ENCODE results near the gene KIF26A.

KIF26A gene

DNA sequence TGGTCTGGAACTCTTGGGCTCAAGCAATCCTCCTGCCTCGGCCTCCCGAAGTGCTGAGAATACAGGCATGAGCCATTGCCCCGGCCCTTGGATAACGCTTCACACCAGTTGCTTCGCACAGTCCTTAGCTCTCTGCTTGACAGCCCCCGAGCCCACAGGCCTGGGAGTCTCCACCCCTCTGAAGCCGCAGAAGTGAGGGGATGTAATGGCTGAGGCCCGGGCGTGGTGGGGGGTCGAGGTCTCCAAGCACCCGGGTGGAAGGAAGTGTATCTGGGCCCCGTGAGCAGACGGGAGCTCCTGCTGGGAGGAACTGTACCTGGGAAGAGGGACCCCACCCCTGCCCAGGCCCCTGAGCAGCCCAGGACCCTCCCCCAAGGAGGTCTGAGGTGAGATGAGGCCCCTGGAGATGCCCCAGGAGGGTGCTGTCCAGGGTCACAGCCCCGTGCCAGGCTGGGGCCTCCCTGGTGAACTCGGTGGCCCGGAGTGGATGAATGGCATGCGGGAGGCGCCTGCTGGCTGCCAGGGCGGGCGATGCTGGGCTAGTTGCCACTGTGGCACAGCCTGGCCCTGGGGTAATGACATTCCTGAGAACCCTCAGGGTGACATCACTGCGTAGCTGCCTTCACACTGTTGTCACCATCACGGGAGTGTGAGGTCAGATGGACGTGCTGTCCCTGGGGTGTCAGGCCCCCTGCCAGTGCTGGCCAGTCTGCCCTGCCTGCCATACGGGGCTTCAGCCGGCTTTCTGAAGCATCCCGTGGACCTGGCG, 48.9 kb downstream of the KIF26A start (continued):
- TF ChIP-seq, protein P1, sequence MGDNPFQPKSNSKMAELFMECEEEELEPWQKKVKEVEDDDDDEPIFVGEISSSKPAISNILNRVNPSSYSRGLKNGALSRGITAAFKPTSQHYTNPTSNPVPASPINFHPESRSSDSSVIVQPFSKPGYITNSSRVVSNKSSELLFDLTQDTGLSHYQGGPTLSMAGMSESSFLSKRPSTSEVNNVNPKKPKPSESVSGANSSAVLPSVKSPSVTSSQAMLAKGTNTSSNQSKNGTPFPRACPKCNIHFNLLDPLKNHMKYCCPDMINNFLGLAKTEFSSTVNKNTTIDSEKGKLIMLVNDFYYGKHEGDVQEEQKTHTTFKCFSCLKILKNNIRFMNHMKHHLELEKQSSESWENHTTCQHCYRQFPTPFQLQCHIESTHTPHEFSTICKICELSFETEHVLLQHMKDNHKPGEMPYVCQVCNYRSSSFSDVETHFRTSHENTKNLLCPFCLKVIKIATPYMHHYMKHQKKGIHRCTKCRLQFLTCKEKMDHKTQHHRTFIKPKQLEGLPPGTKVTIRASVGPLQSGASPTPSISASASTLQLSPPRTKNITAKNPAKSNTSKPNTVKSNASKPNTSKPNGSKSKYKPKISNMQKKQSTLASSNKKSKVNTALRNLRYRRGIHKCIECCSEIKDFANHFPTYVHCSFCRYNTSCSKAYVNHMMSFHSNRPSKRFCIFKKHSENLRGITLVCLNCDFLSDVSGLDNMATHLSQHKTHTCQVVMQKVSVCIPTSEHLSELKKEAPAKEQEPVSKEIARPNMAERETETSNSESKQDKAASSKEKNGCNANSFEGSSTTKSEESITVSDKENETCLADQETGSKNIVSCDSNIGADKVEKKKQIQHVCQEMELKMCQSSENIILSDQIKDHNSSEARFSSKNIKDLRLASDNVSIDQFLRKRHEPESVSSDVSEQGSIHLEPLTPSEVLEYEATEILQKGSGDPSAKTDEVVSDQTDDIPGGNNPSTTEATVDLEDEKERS (tag by site-specific recombination; IDR thresholded peaks at IDR 0.05) = no peak
- TF ChIP-seq, protein P2, sequence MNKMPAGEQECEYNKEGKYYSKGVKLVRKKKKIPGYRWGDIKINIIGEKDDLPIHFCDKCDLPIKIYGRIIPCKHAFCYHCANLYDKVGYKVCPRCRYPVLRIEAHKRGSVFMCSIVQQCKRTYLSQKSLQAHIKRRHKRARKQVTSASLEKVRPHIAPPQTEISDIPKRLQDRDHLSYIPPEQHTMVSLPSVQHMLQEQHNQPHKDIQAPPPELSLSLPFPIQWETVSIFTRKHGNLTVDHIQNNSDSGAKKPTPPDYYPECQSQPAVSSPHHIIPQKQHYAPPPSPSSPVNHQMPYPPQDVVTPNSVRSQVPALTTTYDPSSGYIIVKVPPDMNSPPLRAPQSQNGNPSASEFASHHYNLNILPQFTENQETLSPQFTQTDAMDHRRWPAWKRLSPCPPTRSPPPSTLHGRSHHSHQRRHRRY (tag by site-specific recombination; IDR thresholded peaks at IDR 0.05) = no peak
- no peak for TF ChIP-seq ZNF138 (tag by site-specific recombination; IDR thresholded peaks at IDR 0.05; ENCODE audit: borderline replicate concordance)

DNA sequence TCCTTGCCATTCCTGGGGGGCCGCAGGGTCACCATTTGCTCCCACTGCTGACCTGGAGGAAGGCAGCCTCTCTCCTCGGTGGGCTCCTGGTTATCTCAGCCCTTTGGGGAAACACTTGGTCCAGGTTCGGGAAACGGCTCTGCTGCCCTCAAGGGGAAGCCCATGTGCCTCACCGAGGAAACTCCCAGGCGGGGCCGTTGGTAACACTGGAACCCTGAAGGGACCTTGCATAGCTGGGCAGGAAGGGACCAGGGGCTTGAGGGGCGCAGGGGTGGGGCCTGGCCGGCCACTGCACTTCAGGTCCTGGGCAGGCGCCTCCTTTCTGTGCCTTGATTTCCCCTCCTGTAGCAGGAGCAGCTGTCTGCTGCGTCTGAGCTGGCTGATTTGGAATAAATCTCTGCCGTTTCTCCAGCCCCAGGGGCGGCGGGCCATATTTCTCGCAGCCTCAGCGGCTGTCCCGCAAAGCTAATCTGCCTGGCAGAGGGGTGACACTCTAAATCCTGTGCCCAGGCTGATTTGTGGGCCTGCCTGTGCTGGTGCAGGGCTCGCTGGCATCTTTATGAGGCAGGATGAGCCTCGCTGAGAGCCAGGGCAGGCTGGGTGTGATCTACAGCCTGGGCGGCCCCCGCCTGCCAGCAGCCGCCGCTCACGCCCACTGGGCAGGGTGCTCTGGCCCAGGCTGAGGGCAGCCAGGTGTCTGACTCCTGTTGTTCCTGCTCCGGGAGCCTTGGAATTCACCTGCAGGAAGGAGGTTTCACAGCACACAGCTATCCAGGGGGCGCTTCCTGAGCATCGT, 49.7 kb downstream of the KIF26A start:
- Histone ChIP-seq H3K4me1 (ENCODE audit: control insufficient read depth, insufficient read depth, low read length) (no peaks in the 10 kb centered on the region), H3K27ac (ENCODE audit: extremely low read depth, low read depth, low read length) (no peak overlapping the region)
- POLR2A ChIA-PET = no interaction called here

More for the DNA sequence above, 49.7 kb downstream of the KIF26A start:
- H3K9me3 ChIP-seq (ENCODE audit: control insufficient read depth, insufficient read depth, low read depth, low read length) = no peaks in the 10 kb centered on the region
- H3K36me3 ChIP-seq (ENCODE audit: control insufficient read depth in 2 of 2, insufficient read depth in 1 of 2, low read length in 2 of 2) = no peaks in the 10 kb centered on the region
- TF ChIP-seq ZNF701 (tag by site-specific recombination; IDR thresholded peaks at IDR 0.05) = no peak
- TF ChIP-seq ZBTB1 (tag by site-specific recombination; IDR thresholded peaks at IDR 0.05) = no peak
- no peak for TF ChIP-seq ZIC2 (tag by site-specific recombination; IDR thresholded peaks at IDR 0.05)
- no peak for TF ChIP-seq ZSCAN16 (tag by site-specific recombination; IDR thresholded peaks at IDR 0.05)
- TF ChIP-seq KLF1 (tag by site-specific recombination; IDR thresholded peaks at IDR 0.05) = peak; percentile 86
- no peak for TF ChIP-seq ZNF610 (tag by site-specific recombination; IDR thresholded peaks at IDR 0.05; ENCODE audit: borderline replicate concordance)
- TF ChIP-seq EGR2 (tag by site-specific recombination; IDR thresholded peaks at IDR 0.05; ENCODE audit: low read depth) = 0 out of 2 replicates have a peak, but pooled peaks have one; percentile 10
- TF ChIP-seq, protein P3, sequence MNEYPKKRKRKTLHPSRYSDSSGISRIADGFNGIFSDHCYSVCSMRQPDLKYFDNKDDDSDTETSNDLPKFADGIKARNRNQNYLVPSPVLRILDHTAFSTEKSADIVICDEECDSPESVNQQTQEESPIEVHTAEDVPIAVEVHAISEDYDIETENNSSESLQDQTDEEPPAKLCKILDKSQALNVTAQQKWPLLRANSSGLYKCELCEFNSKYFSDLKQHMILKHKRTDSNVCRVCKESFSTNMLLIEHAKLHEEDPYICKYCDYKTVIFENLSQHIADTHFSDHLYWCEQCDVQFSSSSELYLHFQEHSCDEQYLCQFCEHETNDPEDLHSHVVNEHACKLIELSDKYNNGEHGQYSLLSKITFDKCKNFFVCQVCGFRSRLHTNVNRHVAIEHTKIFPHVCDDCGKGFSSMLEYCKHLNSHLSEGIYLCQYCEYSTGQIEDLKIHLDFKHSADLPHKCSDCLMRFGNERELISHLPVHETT (tag by site-specific recombination; IDR thresholded peaks at IDR 0.05) = no peak
- TF ChIP-seq ZNF707 (tag by site-specific recombination; IDR thresholded peaks at IDR 0.05) = no peak
- TF ChIP-seq, protein P4, sequence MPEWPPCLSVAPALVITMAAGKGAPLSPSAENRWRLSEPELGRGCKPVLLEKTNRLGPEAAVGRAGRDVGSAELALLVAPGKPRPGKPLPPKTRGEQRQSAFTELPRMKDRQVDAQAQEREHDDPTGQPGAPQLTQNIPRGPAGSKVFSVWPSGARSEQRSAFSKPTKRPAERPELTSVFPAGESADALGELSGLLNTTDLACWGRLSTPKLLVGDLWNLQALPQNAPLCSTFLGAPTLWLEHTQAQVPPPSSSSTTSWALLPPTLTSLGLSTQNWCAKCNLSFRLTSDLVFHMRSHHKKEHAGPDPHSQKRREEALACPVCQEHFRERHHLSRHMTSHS (tag by site-specific recombination; IDR thresholded peaks at IDR 0.05) = no peak
- no peak for TF ChIP-seq ZNF626 (tag by site-specific recombination; IDR thresholded peaks at IDR 0.05)
- TF ChIP-seq ZNF10 (tag by site-specific recombination; IDR thresholded peaks at IDR 0.05) = no peak
- TF ChIP-seq, protein P5, sequence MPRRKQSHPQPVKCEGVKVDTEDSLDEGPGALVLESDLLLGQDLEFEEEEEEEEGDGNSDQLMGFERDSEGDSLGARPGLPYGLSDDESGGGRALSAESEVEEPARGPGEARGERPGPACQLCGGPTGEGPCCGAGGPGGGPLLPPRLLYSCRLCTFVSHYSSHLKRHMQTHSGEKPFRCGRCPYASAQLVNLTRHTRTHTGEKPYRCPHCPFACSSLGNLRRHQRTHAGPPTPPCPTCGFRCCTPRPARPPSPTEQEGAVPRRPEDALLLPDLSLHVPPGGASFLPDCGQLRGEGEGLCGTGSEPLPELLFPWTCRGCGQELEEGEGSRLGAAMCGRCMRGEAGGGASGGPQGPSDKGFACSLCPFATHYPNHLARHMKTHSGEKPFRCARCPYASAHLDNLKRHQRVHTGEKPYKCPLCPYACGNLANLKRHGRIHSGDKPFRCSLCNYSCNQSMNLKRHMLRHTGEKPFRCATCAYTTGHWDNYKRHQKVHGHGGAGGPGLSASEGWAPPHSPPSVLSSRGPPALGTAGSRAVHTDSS (tag by site-specific recombination; IDR thresholded peaks at IDR 0.05) = no peak
- no peak for TF ChIP-seq ZNF132 (tag by site-specific recombination; IDR thresholded peaks at IDR 0.05; ENCODE audit: borderline replicate concordance)
- TF ChIP-seq ZFHX2 (tag by site-specific recombination; conservative IDR thresholded peaks at IDR 0.05) = 0 out of 2 replicates have a peak, but pooled peaks have one; percentile 6
- TF ChIP-seq, protein P6, sequence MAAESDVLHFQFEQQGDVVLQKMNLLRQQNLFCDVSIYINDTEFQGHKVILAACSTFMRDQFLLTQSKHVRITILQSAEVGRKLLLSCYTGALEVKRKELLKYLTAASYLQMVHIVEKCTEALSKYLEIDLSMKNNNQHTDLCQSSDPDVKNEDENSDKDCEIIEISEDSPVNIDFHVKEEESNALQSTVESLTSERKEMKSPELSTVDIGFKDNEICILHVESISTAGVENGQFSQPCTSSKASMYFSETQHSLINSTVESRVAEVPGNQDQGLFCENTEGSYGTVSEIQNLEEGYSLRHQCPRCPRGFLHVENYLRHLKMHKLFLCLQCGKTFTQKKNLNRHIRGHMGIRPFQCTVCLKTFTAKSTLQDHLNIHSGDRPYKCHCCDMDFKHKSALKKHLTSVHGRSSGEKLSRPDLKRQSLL (tag by site-specific recombination; IDR thresholded peaks at IDR 0.05) = no peak
- TF ChIP-seq, protein P7, sequence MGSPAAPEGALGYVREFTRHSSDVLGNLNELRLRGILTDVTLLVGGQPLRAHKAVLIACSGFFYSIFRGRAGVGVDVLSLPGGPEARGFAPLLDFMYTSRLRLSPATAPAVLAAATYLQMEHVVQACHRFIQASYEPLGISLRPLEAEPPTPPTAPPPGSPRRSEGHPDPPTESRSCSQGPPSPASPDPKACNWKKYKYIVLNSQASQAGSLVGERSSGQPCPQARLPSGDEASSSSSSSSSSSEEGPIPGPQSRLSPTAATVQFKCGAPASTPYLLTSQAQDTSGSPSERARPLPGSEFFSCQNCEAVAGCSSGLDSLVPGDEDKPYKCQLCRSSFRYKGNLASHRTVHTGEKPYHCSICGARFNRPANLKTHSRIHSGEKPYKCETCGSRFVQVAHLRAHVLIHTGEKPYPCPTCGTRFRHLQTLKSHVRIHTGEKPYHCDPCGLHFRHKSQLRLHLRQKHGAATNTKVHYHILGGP (tag by site-specific recombination; IDR thresholded peaks at IDR 0.05) = no peak
- TF ChIP-seq, protein P8, sequence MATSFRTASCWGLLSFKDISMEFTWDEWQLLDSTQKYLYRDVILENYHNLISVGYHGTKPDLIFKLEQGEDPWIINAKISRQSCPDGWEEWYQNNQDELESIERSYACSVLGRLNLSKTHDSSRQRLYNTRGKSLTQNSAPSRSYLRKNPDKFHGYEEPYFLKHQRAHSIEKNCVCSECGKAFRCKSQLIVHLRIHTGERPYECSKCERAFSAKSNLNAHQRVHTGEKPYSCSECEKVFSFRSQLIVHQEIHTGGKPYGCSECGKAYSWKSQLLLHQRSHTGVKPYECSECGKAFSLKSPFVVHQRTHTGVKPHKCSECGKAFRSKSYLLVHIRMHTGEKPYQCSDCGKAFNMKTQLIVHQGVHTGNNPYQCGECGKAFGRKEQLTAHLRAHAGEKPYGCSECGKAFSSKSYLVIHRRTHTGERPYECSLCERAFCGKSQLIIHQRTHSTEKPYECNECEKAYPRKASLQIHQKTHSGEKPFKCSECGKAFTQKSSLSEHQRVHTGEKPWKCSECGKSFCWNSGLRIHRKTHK (tag by site-specific recombination; IDR thresholded peaks at IDR 0.05) = no peak
- no peak overlapping the region for H3K4me3 ChIP-seq (ENCODE audit: low read depth, low read length)
- CTCF ChIA-PET = no interaction called here

All from HEK293 (cell line).